Stimulated activated CD4-positive, alpha-beta T cell treated with anti-CD3 and anti-CD28 coated beads, Interleukin-4, amount 100 ng/mL, for 24 hours (primary cell): ENCODE results near the gene GPS1.

Experiments
- DNase-seq: peaks from one replicate; pipeline ENCODE4 v3.0.0-alpha.2; 2020

GPS1 gene

GRCh38 chr17:82047379-82047778, 4.3 kb upstream of the GPS1 start:
- DNase-seq, result no peak

GRCh38 chr17:82047914-82048570, 3.7 kb upstream of the GPS1 start:
- DNase-seq, result no peak

GRCh38 chr17:82048571-82048971, 3.1 kb upstream of the GPS1 start:
- no peak for DNase-seq

- no peak for DNase-seq
Measured at GRCh38 chr17:82049106-82049505, 2.6 kb upstream of the GPS1 start.

GRCh38 chr17:82049521-82049971, 2.2 kb upstream of the GPS1 start:
- no peak for DNase-seq

- DNase-seq, result no peak
Measured at GRCh38 chr17:82050152-82050760, 1.4 kb upstream of the GPS1 start.

- DNase-seq, result no peak
Measured at GRCh38 chr17:82050761-82051641, 697 bp upstream of the GPS1 start.

GRCh38 chr17:82052638-82053059, 951 bp downstream of the GPS1 start:
- DNase-seq, result no peak

GRCh38 chr17:82053130-82053529, 1.4 kb downstream of the GPS1 start:
- DNase-seq, result no peak

GRCh38 chr17:82053556-82054263, 2.0 kb downstream of the GPS1 start:
- no peak for DNase-seq

- no peak for DNase-seq
Measured at GRCh38 chr17:82054351-82055022, 2.8 kb downstream of the GPS1 start.

GRCh38 chr17:82055023-82055964, 3.6 kb downstream of the GPS1 start:
- DNase-seq, result no peak

- no peak for DNase-seq
Measured at GRCh38 chr17:82055965-82056728, 4.4 kb downstream of the GPS1 start.

GRCh38 chr17:82056729-82057621, 5.3 kb downstream of the GPS1 start:
- DNase-seq, result no peak

- no peak for DNase-seq
Measured at GRCh38 chr17:82058230-82058854, 6.6 kb downstream of the GPS1 start.

- no peak for DNase-seq
Measured at GRCh38 chr17:82058855-82059249, 7.2 kb downstream of the GPS1 start.

GRCh38 chr17:82059272-82060000, 7.7 kb downstream of the GPS1 start:
- DNase-seq, result no peak

GRCh38 chr17:82060001-82060380, 8.3 kb downstream of the GPS1 start:
- DNase-seq, result no peak
